Progenitor cell of endocrine pancreas (in vitro differentiated cells): ENCODE data around the gene MYO1H. TPM values are rescaled to one million over a fixed set of nuclear protein-coding genes. Genes with fewer than 3 reads are reported as not detected.

ENCODE experiments used
- DNase-seq: peaks from one replicate; pipeline ENCODE4 v3.0.0; 2021; ENCODE audit warnings: low spot score; ENCODE audit not compliant: unreplicated experiment
- H3K27ac Mint-ChIP-seq: 2 replicates; pipeline ENCODE4 v1.8.0; 2021; ENCODE audit warnings: mild to moderate bottlenecking, moderate library complexity, mixed read lengths
- H3K27me3 Mint-ChIP-seq: 2 replicates; pipeline ENCODE4 v1.8.0; 2021; ENCODE audit warnings: mixed read lengths
- H3K36me3 Mint-ChIP-seq: 2 replicates; pipeline ENCODE4 v1.8.0; 2022; ENCODE audit warnings: mixed read lengths; ENCODE audit not compliant: insufficient read depth
- H3K4me1 Mint-ChIP-seq: 2 replicates; pipeline ENCODE4 v1.8.0; 2021; ENCODE audit warnings: low read depth, mixed read lengths
- H3K4me3 Mint-ChIP-seq: 2 replicates; pipeline ENCODE4 v1.8.0; 2021; ENCODE audit warnings: low read depth, mild to moderate bottlenecking, moderate library complexity, mixed read lengths
- H3K9me3 Mint-ChIP-seq: 2 replicates; pipeline ENCODE4 v1.8.0; 2021; ENCODE audit warnings: low read depth, mixed read lengths
- total RNA-seq: library from RNA; stranded (reverse); gene quantifications from 2 replicates; pipeline ENCODE4 v1.2.1, GENCODE V29; 2021
- TF ChIP-seq, protein P1 (sequence below): fragments of 200-600 bp; sonication (generic); IDR thresholded peaks from one replicate; pipeline ENCODE4 v1.5.0; 2021; ENCODE audit warnings: antibody characterized with exemption, mild to moderate bottlenecking; ENCODE audit not compliant: unreplicated experiment

MYO1H gene
- total RNA-seq, 1 donor from 2014 or later, result 0.77 TPM

GRCh38 chr12:109346920-109347319 is 780 bp upstream of the MYO1H start:
- Mint-ChIP-seq H3K36me3 (no peaks in the 10 kb centered on the region), H3K9me3 (peaks cover 10% of the 10 kb centered on the region), H3K4me3 (no peak overlapping the region), H3K27me3 (no peaks in the 10 kb centered on the region), H3K4me1 (peaks cover 5% of the 10 kb centered on the region), H3K27ac (no peak overlapping the region)
- TF ChIP-seq, protein P1, sequence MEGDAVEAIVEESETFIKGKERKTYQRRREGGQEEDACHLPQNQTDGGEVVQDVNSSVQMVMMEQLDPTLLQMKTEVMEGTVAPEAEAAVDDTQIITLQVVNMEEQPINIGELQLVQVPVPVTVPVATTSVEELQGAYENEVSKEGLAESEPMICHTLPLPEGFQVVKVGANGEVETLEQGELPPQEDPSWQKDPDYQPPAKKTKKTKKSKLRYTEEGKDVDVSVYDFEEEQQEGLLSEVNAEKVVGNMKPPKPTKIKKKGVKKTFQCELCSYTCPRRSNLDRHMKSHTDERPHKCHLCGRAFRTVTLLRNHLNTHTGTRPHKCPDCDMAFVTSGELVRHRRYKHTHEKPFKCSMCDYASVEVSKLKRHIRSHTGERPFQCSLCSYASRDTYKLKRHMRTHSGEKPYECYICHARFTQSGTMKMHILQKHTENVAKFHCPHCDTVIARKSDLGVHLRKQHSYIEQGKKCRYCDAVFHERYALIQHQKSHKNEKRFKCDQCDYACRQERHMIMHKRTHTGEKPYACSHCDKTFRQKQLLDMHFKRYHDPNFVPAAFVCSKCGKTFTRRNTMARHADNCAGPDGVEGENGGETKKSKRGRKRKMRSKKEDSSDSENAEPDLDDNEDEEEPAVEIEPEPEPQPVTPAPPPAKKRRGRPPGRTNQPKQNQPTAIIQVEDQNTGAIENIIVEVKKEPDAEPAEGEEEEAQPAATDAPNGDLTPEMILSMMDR, result peak; percentile 13
- DNase-seq, result no peak

GRCh38 chr12:109352184-109352583 is 4.5 kb downstream of the MYO1H start:
- DNase-seq, result no peak

GRCh38 chr12:109356577-109356976 is 8.9 kb downstream of the MYO1H start:
- Mint-ChIP-seq H3K9me3 (no peaks in the 10 kb centered on the region), H3K27me3 (peaks cover 9% of the 10 kb centered on the region), H3K36me3 (no peaks in the 10 kb centered on the region), H3K27ac (no peak overlapping the region), H3K4me1 (no peaks in the 10 kb centered on the region), H3K4me3 (no peak overlapping the region)
- TF ChIP-seq, protein P1, result no peak
- no peak for DNase-seq

More at GRCh38 chr12:109352184-109352583, 4.5 kb downstream of the MYO1H start:
- Mint-ChIP-seq H3K9me3 (no peaks in the 10 kb centered on the region), H3K36me3 (no peaks in the 10 kb centered on the region), H3K27ac (no peak overlapping the region), H3K27me3 (no peaks in the 10 kb centered on the region), H3K4me1 (peaks cover 5% of the 10 kb centered on the region), H3K4me3 (no peak overlapping the region)
- TF ChIP-seq, protein P1, result no peak

DNA sequence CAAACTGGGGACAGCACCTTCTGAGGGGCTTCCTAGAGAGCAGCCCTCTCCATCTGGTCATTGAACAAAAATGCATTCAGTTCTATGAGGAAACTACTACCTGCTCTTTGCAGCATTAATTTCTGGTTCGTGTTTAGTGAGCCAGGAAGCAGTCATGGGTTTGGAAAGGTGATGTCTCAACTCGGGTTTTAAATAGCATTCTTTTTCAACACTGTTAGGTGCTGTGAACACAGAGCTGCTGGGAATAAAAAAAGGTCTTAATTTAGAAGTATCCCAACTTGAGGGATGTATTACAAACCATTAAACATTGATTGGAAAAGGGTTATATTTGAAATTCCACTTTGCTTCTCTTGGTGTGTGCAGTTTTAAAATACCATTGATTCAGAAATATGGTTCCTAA is 9.3 kb downstream of the MYO1H start:
- Mint-ChIP-seq H3K9me3 (no peaks in the 10 kb centered on the region), H3K36me3 (no peaks in the 10 kb centered on the region), H3K4me1 (no peaks in the 10 kb centered on the region), H3K27me3 (peaks cover 9% of the 10 kb centered on the region), H3K27ac (no peak overlapping the region), H3K4me3 (no peak overlapping the region)
- TF ChIP-seq, protein P1, result no peak
- DNase-seq, result no peak

DNA sequence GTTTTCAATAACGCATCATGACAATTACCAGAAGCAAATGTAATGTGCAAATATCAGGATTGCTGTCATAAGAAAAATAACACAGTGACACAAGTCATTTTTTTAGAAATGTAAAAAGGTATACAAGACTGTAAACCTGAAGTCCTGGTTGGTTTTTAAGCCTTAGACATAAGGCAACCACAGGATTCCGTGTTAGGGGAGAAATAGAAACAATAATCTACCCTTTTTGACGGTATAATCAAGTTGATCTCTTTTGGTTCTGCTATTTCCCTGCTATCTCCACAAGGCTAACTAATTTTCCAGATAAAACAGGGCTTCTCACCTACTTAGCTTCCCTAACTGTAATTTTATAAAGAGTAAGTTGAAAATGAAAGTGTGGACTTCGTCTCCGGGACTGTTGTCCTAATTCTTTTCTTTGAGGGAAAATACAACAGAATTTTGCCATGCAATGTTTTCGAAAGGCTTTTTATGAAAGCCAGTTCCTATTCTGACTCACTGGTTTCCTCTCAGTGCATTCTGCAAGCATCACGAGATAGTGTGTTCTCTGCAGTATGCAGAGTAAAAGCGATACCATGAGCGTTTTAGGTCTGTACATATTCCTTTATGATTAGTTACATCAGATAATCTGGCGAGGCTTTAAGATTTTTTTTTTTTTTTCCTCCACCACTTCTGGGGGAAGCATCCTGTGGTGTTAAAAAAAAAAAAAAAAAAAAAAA is 10.6 kb downstream of the MYO1H start:
- Mint-ChIP-seq H3K27ac (no peak overlapping the region), H3K4me3 (no peak overlapping the region), H3K9me3 (no peaks in the 10 kb centered on the region), H3K36me3 (no peaks in the 10 kb centered on the region), H3K4me1 (no peaks in the 10 kb centered on the region), H3K27me3 (peaks cover 13% of the 10 kb centered on the region)
- TF ChIP-seq, protein P1, result no peak
- DNase-seq, result no peak
